ENCODE data around the gene ARHGAP20. TPM values are rescaled to one million over a fixed set of nuclear protein-coding genes. Genes with fewer than 3 reads are reported as not detected.

ARHGAP20 gene
- total RNA-seq, 4 donors from 2014 or later: 5.1 to 9.4 (median 6.9) TPM

DNA sequence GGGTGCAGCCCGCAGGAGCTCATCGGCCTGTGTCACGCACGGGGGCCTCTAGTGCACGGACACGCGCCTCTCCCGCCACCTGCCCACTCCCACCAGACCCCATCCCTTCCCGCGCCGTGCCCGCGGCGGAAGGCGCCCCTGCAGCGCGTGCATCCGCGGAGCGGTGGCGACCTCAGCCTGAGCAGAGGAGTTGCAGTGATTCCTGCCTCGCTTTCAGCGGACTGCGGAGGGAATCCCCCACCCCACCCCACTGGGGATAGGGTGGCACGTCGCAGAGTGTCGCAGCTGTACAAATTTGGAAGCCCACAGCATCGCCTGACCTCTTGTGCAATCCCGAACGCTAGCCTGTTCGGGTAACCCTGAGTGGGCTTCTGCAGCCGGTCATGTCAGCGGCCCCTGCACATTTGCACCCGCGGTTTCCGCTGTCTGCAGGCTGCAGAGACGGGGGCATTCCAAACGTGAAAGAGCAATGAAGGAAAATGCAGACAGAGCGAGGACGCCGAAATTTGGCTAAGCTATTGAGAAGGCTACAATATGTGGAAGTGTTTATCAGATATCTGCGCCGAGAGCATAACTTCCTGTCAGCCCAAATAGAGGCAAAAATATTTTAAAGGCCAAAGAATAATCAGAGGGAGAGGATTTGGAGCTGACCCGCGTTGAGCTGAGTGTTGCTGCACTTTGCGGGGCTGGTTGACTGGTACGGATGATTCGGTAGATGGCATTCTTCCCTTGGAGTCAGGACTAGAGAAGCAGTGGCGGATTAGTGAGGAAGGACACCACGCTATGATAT lies 617 bp upstream of the ARHGAP20 start:
- intact Hi-C loops (cut with DNase I): loop anchor here (5.0 kb wide), 1 partner anchor 519 kb away; no protein-coding TSS in a partner anchor
- Histone ChIP-seq H3K27me3 (no peaks in the 10 kb centered on the region), H3K36me3 (no peaks in the 10 kb centered on the region), H3K4me3 (peak overlapping the region; percentile 66 to 87 (median 83)), H3K27ac (replicated peaks in 1 of 4) (peak overlapping the region; percentile 48 to 93 (median 89)), H3K9me3 (no peaks in the 10 kb centered on the region), H3K4me1 (peaks cover 15 to 52% (median 29%) of the 10 kb centered on the region in 4 donors)
- WGBS: 3% methylated on average over 22 of the region's 50 CpGs
- TF ChIP-seq, protein P1, sequence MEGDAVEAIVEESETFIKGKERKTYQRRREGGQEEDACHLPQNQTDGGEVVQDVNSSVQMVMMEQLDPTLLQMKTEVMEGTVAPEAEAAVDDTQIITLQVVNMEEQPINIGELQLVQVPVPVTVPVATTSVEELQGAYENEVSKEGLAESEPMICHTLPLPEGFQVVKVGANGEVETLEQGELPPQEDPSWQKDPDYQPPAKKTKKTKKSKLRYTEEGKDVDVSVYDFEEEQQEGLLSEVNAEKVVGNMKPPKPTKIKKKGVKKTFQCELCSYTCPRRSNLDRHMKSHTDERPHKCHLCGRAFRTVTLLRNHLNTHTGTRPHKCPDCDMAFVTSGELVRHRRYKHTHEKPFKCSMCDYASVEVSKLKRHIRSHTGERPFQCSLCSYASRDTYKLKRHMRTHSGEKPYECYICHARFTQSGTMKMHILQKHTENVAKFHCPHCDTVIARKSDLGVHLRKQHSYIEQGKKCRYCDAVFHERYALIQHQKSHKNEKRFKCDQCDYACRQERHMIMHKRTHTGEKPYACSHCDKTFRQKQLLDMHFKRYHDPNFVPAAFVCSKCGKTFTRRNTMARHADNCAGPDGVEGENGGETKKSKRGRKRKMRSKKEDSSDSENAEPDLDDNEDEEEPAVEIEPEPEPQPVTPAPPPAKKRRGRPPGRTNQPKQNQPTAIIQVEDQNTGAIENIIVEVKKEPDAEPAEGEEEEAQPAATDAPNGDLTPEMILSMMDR (IDR thresholded peaks at IDR 0.05): peak; percentile 7 to 30 (median 20)
- no peak for TF ChIP-seq POLR2A (IDR thresholded peaks at IDR 0.05; ENCODE audit: low read depth)
- no peak for DNase-seq (ENCODE audit: extremely low spot score)

DNA sequence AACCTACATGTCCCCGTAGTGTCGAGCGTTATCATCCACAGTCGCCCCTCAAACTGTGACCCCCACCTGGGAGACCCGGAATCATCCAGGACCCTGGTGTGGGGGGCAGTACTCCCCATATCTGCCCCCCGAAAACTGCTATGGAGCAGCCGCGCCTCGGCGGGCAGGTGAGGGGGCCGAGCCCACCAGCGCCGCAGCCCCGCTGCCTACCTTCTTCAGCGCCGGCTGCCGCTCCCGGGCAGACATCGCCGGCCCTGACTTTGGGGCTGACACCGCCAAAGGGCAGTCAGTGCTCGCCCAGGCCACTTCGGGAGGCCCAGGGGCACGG lies 825 bp downstream of the ARHGAP20 start:
- H3K27ac ChIP-seq (replicated peaks in 1 of 4): peak overlapping the region; percentile 88 to 93 (median 90)
- H3K9me3 ChIP-seq: no peaks in the 10 kb centered on the region
- peak overlapping the region; percentile 66 to 87 (median 83) for H3K4me3 ChIP-seq
- H3K4me1 ChIP-seq: peaks cover 15 to 52% (median 29%) of the 10 kb centered on the region in 4 donors
- no peaks in the 10 kb centered on the region for H3K27me3 ChIP-seq
- intact Hi-C loops (cut with DNase I): loop anchor here (5.0 kb wide), 1 partner anchor 521 kb away; no protein-coding TSS in a partner anchor
- 0% methylated on average over 10 of the region's 24 CpGs for WGBS
- no peaks in the 10 kb centered on the region for H3K36me3 ChIP-seq
- DNase-seq (ENCODE audit: extremely low spot score): no peak
- TF ChIP-seq POLR2AphosphoS5 (IDR thresholded peaks at IDR 0.05): no peak
- no peak for TF ChIP-seq EP300 (IDR thresholded peaks at IDR 0.05)
- TF ChIP-seq, protein P1 (IDR thresholded peaks at IDR 0.05): no peak
- TF ChIP-seq POLR2A (IDR thresholded peaks at IDR 0.05; ENCODE audit: low read depth): no peak

DNA sequence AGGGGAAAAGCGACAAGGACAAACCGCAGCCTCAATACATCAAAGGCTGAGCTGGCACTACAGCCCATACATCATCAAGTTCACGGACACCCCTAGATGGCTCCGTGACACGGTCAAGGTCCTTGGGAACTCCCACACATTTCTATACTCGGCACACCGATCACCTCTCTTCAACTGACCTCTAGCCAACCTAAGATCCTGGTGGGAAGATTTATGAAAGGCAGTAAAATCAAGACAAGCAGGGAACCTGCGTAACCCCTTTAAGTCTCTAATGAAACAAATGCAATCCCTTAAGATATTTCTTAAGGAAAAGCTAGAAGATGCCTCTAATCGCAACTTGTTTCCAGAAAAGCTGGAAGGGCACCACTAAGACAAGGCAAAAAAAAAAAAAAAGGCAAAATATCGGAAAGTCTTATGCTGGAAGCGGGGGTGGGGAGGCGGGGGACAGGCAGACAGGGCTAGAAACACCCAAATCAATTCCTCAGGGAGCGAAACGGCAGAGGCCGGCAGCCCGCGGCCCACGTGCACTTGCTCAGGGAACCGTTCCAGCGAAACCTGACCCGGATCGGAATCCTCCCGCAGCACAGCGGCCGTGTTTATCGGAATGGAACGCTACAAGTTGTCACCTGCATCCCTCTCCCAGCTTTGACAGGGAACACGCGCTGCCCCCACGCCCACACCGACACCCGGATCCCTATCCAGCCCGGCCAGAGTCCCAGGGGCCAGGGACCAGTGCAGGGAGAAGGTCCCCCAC lies 1.4 kb downstream of the ARHGAP20 start:
- peak overlapping the region; percentile 66 to 87 (median 83) for H3K4me3 ChIP-seq
- no peak for TF ChIP-seq POLR2A (IDR thresholded peaks at IDR 0.05; ENCODE audit: low read depth)
- peak in 1 of 2 donors; percentile 40 for TF ChIP-seq POLR2AphosphoS5 (IDR thresholded peaks at IDR 0.05)
- peaks cover 15 to 49% (median 29%) of the 10 kb centered on the region in 4 donors for H3K4me1 ChIP-seq
- H3K27me3 ChIP-seq: no peaks in the 10 kb centered on the region
- H3K27ac ChIP-seq (replicated peaks in 1 of 4): peak overlapping the region; percentile 88 to 93 (median 90)
- no peak for DNase-seq (ENCODE audit: extremely low spot score)
- intact Hi-C loops (cut with DNase I): loop anchor here (5.0 kb wide), 1 partner anchor 521 kb away; no protein-coding TSS in a partner anchor
- H3K9me3 ChIP-seq: no peaks in the 10 kb centered on the region
- WGBS: 7% methylated on average over 33 of the region's 33 CpGs
- H3K36me3 ChIP-seq: no peaks in the 10 kb centered on the region

DNA sequence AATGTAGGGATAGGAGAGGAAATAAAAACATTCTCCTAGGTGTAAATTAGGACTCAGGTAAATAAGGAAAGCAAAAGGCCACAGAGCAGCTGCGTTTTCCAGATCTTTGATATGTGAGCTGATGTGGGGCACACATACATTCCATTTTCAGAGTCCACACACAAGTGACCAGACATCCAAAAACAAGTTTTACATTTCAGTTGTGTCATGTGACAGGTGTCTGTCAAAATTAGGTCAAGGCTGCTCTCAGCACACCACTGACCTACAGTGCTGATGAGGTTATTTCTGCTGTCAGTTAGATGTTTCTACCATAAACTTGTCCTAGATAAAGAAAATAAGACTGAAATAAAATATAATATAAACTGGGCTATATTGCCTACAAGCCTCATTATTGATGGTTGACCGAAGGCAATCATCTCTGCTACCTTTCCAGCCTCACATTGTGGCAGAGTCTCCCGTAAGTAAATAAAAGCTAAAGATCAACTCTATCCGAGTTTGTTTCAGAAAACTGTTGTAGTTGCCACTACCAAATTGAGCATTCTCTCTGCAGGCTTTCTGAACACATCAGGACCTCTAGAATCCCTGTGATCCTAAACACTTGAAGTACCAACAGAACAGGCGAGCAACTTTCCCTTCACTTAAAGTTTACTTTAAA lies 7.9 kb downstream of the ARHGAP20 start:
- WGBS: 85% methylated on average over 5 of the region's 5 CpGs
- no peak for TF ChIP-seq POLR2A (IDR thresholded peaks at IDR 0.05; ENCODE audit: low read depth)
- no peak for DNase-seq (ENCODE audit: extremely low spot score)
- no peaks in the 10 kb centered on the region for H3K9me3 ChIP-seq
- H3K4me1 ChIP-seq: peaks cover 0 to 1% (median 0%) of the 10 kb centered on the region in 4 donors
- H3K36me3 ChIP-seq: no peaks in the 10 kb centered on the region
- intact Hi-C loops (cut with DNase I): no loop called here
- no peak overlapping the region for H3K27ac ChIP-seq (replicated peaks in 1 of 4)
- H3K27me3 ChIP-seq: no peaks in the 10 kb centered on the region
- no peak overlapping the region for H3K4me3 ChIP-seq

DNA sequence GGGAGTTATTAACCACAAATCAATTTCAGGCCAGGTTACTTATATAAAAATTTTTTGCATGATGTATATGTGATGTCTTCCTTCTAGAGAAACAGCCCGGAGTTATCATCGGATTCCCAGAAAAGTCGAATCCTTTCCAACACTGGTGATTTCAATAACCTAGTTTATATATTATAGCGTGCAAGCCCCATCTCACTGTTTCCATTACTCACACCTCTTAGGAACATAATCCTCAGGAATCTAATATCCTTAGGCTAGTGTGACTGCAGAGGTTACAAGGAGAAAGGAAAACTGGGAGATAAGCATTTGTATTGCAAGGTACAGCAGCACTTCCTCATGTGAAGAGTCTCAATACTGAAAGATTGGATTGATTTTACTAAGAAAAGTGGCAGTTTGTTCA lies 20.3 kb downstream of the ARHGAP20 start:
- Histone ChIP-seq H3K27me3 (no peaks in the 10 kb centered on the region), H3K4me1 (peaks cover 0 to 11% (median 6%) of the 10 kb centered on the region in 4 donors), H3K4me3 (no peak overlapping the region), H3K9me3 (no peaks in the 10 kb centered on the region), H3K27ac (replicated peaks in 1 of 4) (peak overlapping the region in 2 of 4 donors; percentile 3 to 40), H3K36me3 (no peaks in the 10 kb centered on the region)
- TF ChIP-seq POLR2A (IDR thresholded peaks at IDR 0.05; ENCODE audit: low read depth) (no peak), POLR2AphosphoS5 (IDR thresholded peaks at IDR 0.05) (no peak)
- no peak for DNase-seq (ENCODE audit: extremely low spot score)
- WGBS: 58% methylated on average over 4 of the region's 4 CpGs
- intact Hi-C loops (cut with DNase I): no loop called here

Measured in esophagus muscularis mucosa (tissue), 4 donors.